ENCODE results near the gene CASR. TPM values are rescaled to one million over a fixed set of nuclear protein-coding genes. Genes with fewer than 3 reads are reported as not detected.

Gene CASR
- total and polyA plus RNA-seq, 9 donors = 0.04 to 0.28 (median 0.04) TPM; not detected in 6

DNA sequence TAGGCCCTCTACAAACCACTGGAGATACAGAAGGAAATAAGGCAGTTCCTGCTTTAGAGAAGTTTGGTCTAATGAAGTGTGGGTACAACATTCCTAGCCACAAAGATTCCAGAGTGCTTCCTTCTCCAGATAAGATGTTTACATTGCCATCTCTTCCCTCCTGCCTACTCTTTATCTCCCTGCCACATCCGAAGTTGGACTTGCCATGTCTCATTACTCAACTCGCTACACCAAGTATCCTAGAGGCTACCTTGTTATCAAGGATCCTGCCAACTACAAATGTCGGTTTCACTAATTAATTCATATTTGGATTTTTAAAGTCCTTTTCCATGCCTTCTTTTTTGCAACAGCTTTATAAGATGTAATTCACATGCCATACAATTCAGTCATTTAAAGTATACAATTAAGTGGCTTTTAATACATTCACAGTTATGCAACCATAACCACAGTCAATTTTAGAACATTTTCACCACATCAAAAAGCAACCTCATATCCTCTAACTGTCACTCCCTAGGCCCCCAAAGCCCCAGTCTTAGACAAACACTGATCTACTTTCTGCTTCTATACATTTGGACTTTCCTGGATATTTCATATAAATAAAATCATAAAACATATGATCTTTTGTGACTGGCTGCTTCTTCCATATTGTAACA lies 87.9 kb downstream of the CASR start:
- Histone ChIP-seq H3K4me1 (ENCODE audit: control insufficient read depth, insufficient read depth, low read length) (no peaks in the 10 kb centered on the region), H3K27me3 (ENCODE audit: control insufficient read depth, insufficient read depth, low read length) (no peaks in the 10 kb centered on the region), H3K27ac (ENCODE audit: low read length) (no peak overlapping the region), H3K36me3 (ENCODE audit: control insufficient read depth, insufficient read depth, low read length) (no peaks in the 10 kb centered on the region), H3K9me3 (replicated peaks; ENCODE audit: control insufficient read depth, low read depth, low read length) (no peaks in the 10 kb centered on the region), H3K4me3 (ENCODE audit: low read length) (no peak overlapping the region)
- WGBS (ENCODE audit: insufficient coverage) = 83% methylated on average over 2 of the region's 3 CpGs
- DNase-seq = no peak

DNA sequence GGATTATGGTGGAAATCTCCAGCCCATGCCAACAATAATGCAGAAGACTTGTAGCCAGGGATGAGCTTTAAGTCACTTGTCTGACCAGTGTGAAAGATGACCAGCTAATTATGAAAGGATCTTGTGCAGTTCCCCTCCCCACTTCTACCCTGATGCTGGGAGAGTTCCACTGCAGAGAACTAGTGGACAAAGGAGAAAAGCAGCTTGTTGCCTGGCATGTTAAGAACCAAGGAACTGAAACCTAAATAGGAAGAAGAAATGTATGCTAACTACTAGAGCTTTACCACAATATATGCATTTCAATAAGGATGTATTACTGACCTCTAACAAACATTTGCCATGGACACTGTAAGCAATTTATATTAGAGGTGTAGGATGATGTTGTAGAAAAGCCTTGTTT lies 89.4 kb downstream of the CASR start:
- Histone ChIP-seq H3K9me3 (replicated peaks; ENCODE audit: control insufficient read depth, low read depth, low read length) (no peaks in the 10 kb centered on the region), H3K4me3 (ENCODE audit: low read length) (no peak overlapping the region), H3K4me1 (ENCODE audit: control insufficient read depth, insufficient read depth, low read length) (no peaks in the 10 kb centered on the region), H3K27me3 (ENCODE audit: control insufficient read depth, insufficient read depth, low read length) (no peaks in the 10 kb centered on the region), H3K36me3 (ENCODE audit: control insufficient read depth, insufficient read depth, low read length) (no peaks in the 10 kb centered on the region), H3K27ac (ENCODE audit: low read length) (no peak overlapping the region)
- DNase-seq = no peak

DNA sequence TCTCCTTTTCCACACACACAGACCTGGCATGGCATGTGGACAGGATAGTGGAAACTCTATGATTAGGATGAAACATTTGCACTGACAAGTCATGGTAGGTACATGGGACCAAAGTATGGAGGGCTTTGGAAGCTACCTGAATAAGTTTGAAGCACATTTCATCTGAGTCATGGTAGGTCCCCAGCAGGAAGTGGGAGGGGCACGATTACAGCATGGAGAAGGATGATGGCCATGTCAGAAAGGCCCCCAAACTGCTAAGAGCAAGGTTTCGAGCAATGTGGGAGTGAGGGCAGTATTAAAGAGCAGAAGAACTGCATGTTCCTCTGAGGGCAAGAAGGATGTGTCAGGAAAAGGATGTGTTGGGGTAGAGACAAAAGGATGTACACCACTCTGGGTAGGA lies 90.0 kb downstream of the CASR start:
- H3K36me3 ChIP-seq (ENCODE audit: control insufficient read depth, insufficient read depth, low read length) = no peaks in the 10 kb centered on the region
- DNase-seq = no peak
- no peak overlapping the region for H3K27ac ChIP-seq (ENCODE audit: low read length)
- WGBS (ENCODE audit: insufficient coverage) = 80% methylated on average over 2 of the region's 2 CpGs
- no peaks in the 10 kb centered on the region for H3K9me3 ChIP-seq (replicated peaks; ENCODE audit: control insufficient read depth, low read depth, low read length)
- H3K4me3 ChIP-seq (ENCODE audit: low read length) = no peak overlapping the region
- H3K27me3 ChIP-seq (ENCODE audit: control insufficient read depth, insufficient read depth, low read length) = no peaks in the 10 kb centered on the region
- H3K4me1 ChIP-seq (ENCODE audit: control insufficient read depth, insufficient read depth, low read length) = no peaks in the 10 kb centered on the region

DNA sequence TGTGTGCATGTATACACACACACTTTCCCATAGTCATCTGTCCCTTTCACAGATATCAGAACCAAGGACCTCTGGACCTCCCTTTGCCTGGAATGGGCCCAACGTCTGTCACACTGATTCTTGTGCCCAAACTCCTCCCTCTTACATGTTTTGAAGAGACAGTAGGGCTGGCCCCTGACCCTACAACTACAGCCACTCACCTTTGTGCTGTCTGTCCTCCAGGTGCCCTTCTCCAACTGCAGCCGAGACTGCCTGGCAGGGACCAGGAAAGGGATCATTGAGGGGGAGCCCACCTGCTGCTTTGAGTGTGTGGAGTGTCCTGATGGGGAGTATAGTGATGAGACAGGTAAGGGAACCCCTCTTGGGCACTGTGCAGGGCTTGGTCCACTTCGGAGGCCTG lies 98.4 kb downstream of the CASR start:
- Histone ChIP-seq H3K4me3 (ENCODE audit: low read length) (no peak overlapping the region), H3K27ac (ENCODE audit: low read length) (no peak overlapping the region), H3K4me1 (ENCODE audit: control insufficient read depth, insufficient read depth, low read length) (no peaks in the 10 kb centered on the region), H3K36me3 (ENCODE audit: control insufficient read depth, insufficient read depth, low read length) (no peaks in the 10 kb centered on the region), H3K27me3 (ENCODE audit: control insufficient read depth, insufficient read depth, low read length) (no peaks in the 10 kb centered on the region), H3K9me3 (replicated peaks; ENCODE audit: control insufficient read depth, low read depth, low read length) (no peaks in the 10 kb centered on the region)
- WGBS (ENCODE audit: insufficient coverage) = 54% methylated on average over 2 of the region's 3 CpGs
- DNase-seq = no peak

DNA sequence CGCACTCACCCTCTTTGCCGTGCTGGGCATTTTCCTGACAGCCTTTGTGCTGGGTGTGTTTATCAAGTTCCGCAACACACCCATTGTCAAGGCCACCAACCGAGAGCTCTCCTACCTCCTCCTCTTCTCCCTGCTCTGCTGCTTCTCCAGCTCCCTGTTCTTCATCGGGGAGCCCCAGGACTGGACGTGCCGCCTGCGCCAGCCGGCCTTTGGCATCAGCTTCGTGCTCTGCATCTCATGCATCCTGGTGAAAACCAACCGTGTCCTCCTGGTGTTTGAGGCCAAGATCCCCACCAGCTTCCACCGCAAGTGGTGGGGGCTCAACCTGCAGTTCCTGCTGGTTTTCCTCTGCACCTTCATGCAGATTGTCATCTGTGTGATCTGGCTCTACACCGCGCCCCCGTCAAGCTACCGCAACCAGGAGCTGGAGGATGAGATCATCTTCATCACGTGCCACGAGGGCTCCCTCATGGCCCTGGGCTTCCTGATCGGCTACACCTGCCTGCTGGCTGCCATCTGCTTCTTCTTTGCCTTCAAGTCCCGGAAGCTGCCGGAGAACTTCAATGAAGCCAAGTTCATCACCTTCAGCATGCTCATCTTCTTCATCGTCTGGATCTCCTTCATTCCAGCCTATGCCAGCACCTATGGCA lies 100.5 kb downstream of the CASR start:
- Histone ChIP-seq H3K4me3 (ENCODE audit: low read length) (no peak overlapping the region), H3K27me3 (ENCODE audit: control insufficient read depth, insufficient read depth, low read length) (no peaks in the 10 kb centered on the region), H3K4me1 (ENCODE audit: control insufficient read depth, insufficient read depth, low read length) (no peaks in the 10 kb centered on the region), H3K27ac (ENCODE audit: low read length) (no peak overlapping the region), H3K9me3 (replicated peaks; ENCODE audit: control insufficient read depth, low read depth, low read length) (no peaks in the 10 kb centered on the region), H3K36me3 (ENCODE audit: control insufficient read depth, insufficient read depth, low read length) (no peaks in the 10 kb centered on the region)
- DNase-seq = no peak
- 91% methylated on average over 21 of the region's 22 CpGs for WGBS (ENCODE audit: insufficient coverage)

DNA sequence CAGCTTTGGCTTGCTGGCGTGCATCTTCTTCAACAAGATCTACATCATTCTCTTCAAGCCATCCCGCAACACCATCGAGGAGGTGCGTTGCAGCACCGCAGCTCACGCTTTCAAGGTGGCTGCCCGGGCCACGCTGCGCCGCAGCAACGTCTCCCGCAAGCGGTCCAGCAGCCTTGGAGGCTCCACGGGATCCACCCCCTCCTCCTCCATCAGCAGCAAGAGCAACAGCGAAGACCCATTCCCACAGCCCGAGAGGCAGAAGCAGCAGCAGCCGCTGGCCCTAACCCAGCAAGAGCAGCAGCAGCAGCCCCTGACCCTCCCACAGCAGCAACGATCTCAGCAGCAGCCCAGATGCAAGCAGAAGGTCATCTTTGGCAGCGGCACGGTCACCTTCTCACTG lies 101.0 kb downstream of the CASR start:
- no peak for DNase-seq
- no peaks in the 10 kb centered on the region for H3K9me3 ChIP-seq (replicated peaks; ENCODE audit: control insufficient read depth, low read depth, low read length)
- WGBS (ENCODE audit: insufficient coverage) = 88% methylated on average over 20 of the region's 20 CpGs
- H3K36me3 ChIP-seq (ENCODE audit: control insufficient read depth, insufficient read depth, low read length) = no peaks in the 10 kb centered on the region
- H3K27ac ChIP-seq (ENCODE audit: low read length) = no peak overlapping the region
- H3K27me3 ChIP-seq (ENCODE audit: control insufficient read depth, insufficient read depth, low read length) = no peaks in the 10 kb centered on the region
- H3K4me3 ChIP-seq (ENCODE audit: low read length) = no peak overlapping the region
- no peaks in the 10 kb centered on the region for H3K4me1 ChIP-seq (ENCODE audit: control insufficient read depth, insufficient read depth, low read length)

DNA sequence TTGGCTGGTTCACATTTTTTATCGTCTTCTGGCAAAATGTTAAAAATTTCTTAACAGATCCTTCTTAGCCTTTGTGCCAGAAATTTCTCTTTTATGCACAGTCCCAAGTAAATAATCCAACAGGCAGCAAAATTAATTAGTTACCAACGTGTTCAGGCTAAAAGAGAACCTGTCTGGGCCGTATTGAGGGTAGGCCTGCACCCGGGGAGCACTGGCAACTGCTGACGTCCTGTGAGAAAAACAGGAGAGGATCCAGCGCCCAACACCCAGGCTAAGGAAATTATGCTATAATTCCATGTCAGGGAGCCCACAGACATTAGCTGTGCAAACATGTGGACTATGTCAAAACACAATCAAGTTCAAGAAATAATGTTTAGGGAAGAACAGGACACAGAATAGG lies 110.9 kb downstream of the CASR start:
- WGBS (ENCODE audit: insufficient coverage) = 40% methylated on average over 4 of the region's 6 CpGs
- Histone ChIP-seq H3K27ac (ENCODE audit: low read length) (no peak overlapping the region), H3K36me3 (ENCODE audit: control insufficient read depth, insufficient read depth, low read length) (no peaks in the 10 kb centered on the region), H3K4me3 (ENCODE audit: low read length) (no peak overlapping the region), H3K27me3 (ENCODE audit: control insufficient read depth, insufficient read depth, low read length) (no peaks in the 10 kb centered on the region), H3K9me3 (replicated peaks; ENCODE audit: control insufficient read depth, low read depth, low read length) (no peaks in the 10 kb centered on the region), H3K4me1 (ENCODE audit: control insufficient read depth, insufficient read depth, low read length) (no peaks in the 10 kb centered on the region)
- no peak for DNase-seq

DNA sequence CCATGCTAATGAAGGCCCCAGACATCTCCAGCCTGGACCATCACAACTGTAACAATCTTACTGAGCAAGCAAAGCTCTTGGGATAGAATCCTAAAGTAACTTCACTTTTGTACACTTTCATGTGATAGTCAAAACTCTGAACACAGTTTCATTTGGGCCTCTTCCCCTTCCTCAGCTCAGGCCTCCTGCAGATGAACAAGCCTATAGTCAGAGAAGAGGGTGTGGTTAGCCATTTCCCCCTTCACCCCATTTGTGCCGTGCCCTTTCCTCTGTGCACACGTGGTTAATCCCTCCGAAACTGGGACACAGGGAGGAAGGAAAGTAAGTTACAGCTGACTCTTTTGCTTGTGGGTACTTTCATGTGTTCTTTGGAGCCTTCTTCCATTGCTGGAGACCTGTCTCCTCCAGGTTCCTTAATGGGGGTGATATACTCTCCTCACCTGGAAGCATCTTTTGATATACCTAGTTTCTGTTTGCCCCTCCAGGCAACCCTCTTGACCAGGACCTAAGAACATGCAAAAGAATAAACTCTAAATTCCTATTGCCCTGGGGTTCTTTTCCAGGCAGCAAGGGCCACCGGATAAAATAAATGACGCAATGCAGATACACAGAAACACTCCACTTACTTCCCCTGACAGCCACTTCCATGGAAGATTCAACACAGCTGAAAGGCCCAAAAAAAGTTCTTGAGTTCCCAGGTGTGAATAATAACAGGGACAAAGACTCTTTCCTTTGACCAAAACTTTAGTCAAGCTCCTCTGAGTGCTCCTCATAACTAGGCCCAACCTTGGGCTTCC lies 112.0 kb downstream of the CASR start:
- Histone ChIP-seq H3K4me3 (ENCODE audit: low read length) (no peak overlapping the region), H3K27me3 (ENCODE audit: control insufficient read depth, insufficient read depth, low read length) (no peaks in the 10 kb centered on the region), H3K36me3 (ENCODE audit: control insufficient read depth, insufficient read depth, low read length) (no peaks in the 10 kb centered on the region), H3K9me3 (replicated peaks; ENCODE audit: control insufficient read depth, low read depth, low read length) (no peaks in the 10 kb centered on the region), H3K27ac (ENCODE audit: low read length) (no peak overlapping the region), H3K4me1 (ENCODE audit: control insufficient read depth, insufficient read depth, low read length) (no peaks in the 10 kb centered on the region)
- DNase-seq = peak; percentile 60
- WGBS (ENCODE audit: insufficient coverage) = no CpG with 5 or more reads among the region's 5 CpGs

DNA sequence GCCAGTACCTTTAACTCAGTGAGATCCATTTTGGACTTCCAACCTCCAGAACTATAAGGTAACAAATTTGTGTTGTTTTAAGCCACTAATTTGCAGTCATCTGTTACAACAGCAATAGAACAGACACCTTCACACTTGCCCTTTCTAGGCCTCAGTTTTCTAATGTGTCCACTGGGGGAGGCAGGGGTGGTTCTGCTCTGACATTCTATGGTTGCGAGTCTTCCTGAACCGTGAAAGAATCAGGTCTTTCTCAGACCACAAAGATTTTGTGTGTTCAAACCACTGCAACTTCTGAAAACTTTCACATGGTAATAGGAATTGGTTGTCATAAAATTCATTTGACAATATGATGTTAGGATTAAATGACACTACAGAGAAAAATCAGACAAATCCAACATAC lies 114.8 kb downstream of the CASR start:
- Histone ChIP-seq H3K4me1 (ENCODE audit: control insufficient read depth, insufficient read depth, low read length) (no peaks in the 10 kb centered on the region), H3K27ac (ENCODE audit: low read length) (no peak overlapping the region), H3K4me3 (ENCODE audit: low read length) (no peak overlapping the region), H3K36me3 (ENCODE audit: control insufficient read depth, insufficient read depth, low read length) (no peaks in the 10 kb centered on the region), H3K9me3 (replicated peaks; ENCODE audit: control insufficient read depth, low read depth, low read length) (no peaks in the 10 kb centered on the region), H3K27me3 (ENCODE audit: control insufficient read depth, insufficient read depth, low read length) (no peaks in the 10 kb centered on the region)
- DNase-seq = no peak
- WGBS (ENCODE audit: insufficient coverage) = no CpG with 5 or more reads among the region's 2 CpGs

DNA sequence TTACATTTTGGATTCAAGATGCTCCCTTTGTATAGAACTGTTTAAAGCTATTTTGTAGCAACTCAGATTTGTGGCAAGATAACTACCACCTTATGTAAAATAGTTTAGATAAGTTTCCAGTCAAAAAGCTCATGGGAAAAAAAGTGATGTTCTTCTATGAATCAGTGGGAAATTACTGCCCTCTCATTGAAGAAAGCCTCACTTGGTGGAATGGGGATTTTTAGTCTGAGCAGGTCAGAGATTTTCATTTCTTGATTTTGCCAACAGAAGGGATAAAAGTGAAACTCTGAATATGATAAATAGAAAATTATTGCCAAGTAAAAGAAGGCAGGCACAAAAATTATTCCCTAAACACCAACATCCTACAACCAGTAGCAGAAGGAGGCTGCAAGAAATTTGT lies 115.7 kb downstream of the CASR start:
- H3K4me1 ChIP-seq (ENCODE audit: control insufficient read depth, insufficient read depth, low read length) = no peaks in the 10 kb centered on the region
- no peak overlapping the region for H3K27ac ChIP-seq (ENCODE audit: low read length)
- DNase-seq = no peak
- no peaks in the 10 kb centered on the region for H3K27me3 ChIP-seq (ENCODE audit: control insufficient read depth, insufficient read depth, low read length)
- H3K36me3 ChIP-seq (ENCODE audit: control insufficient read depth, insufficient read depth, low read length) = no peaks in the 10 kb centered on the region
- H3K4me3 ChIP-seq (ENCODE audit: low read length) = no peak overlapping the region
- H3K9me3 ChIP-seq (replicated peaks; ENCODE audit: control insufficient read depth, low read depth, low read length) = no peaks in the 10 kb centered on the region
